ENCODE measurements around the gene SCUBE1.

DNA sequence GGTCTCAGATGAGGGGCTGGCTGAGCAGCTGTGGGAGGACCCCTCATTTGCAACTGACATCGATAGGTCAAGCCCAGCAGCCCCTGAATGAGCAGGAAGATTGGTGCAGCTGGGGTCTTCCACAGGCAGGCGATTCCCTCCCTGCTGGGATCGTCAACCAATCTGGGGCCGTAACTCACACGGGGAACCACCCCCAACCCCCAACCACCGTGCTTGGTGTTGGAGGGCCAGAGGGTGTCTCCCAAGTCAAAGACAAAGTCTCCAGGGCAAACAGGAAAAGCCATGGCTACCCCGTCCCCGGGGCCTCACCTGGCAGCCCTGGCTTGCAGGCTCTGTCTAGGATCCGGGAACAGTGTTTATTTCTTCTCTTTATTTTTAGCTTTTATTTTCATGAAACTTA is 26.9 kb upstream of the SCUBE1 start:
- TF ChIP-seq, protein P1, sequence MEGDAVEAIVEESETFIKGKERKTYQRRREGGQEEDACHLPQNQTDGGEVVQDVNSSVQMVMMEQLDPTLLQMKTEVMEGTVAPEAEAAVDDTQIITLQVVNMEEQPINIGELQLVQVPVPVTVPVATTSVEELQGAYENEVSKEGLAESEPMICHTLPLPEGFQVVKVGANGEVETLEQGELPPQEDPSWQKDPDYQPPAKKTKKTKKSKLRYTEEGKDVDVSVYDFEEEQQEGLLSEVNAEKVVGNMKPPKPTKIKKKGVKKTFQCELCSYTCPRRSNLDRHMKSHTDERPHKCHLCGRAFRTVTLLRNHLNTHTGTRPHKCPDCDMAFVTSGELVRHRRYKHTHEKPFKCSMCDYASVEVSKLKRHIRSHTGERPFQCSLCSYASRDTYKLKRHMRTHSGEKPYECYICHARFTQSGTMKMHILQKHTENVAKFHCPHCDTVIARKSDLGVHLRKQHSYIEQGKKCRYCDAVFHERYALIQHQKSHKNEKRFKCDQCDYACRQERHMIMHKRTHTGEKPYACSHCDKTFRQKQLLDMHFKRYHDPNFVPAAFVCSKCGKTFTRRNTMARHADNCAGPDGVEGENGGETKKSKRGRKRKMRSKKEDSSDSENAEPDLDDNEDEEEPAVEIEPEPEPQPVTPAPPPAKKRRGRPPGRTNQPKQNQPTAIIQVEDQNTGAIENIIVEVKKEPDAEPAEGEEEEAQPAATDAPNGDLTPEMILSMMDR (IDR thresholded peaks at IDR 0.05): no peak
- TF ChIP-seq POLR2AphosphoS5 (IDR thresholded peaks at IDR 0.05) (no peak), POLR2A (IDR thresholded peaks at IDR 0.05; ENCODE audit: low read depth) (no peak), EP300 (IDR thresholded peaks at IDR 0.05) (no peak)
